ENCODE results near the gene STXBP5.

- TF ChIP-seq SOX13 (IDR thresholded peaks at IDR 0.05) (no peak), SOX13 (CRISPR knock-in tag; conservative IDR thresholded peaks at IDR 0.05 in 1 of 2, IDR thresholded peaks at IDR 0.05 in 1 of 2) (no peak), ZNF549 (CRISPR knock-in tag; IDR thresholded peaks at IDR 0.05) (no peak), GTF2F1 (IDR thresholded peaks at IDR 0.05; ENCODE audit: low read length) (no peak), ATF7-NPFF (CRISPR knock-in tag; IDR thresholded peaks at IDR 0.05; ENCODE audit: low read depth) (no peak), REST (IDR thresholded peaks at IDR 0.05; ENCODE audit: borderline replicate concordance in 1 of 2, low read depth in 1 of 2, low read length in 2 of 2) (no peak), CEBPB (IDR thresholded peaks at IDR 0.05; ENCODE audit: borderline replicate concordance, low read depth, low read length) (no peak), ZNF280B (CRISPR knock-in tag; IDR thresholded peaks at IDR 0.05; ENCODE audit: borderline replicate concordance) (no peak), JUNB (CRISPR knock-in tag; IDR thresholded peaks at IDR 0.05; ENCODE audit: borderline replicate concordance) (no peak), CTCF (CRISPR knock-in tag; IDR thresholded peaks at IDR 0.05) (no peak), FLYWCH1 (CRISPR knock-in tag; IDR thresholded peaks at IDR 0.05) (no peak), POLR2A (IDR thresholded peaks at IDR 0.05; ENCODE audit: insufficient read depth in 1 of 2, low read depth in 2 of 2, low read length in 2 of 2) (no peak), ZNF260 (CRISPR knock-in tag; IDR thresholded peaks at IDR 0.05; ENCODE audit: borderline replicate concordance, low read depth) (no peak)
Observed at GRCh38 chr6:147195510-147195909, 8.7 kb upstream of the STXBP5 start.
